ENCODE measurements around the gene ARFGAP1. TPM values are rescaled to one million over a fixed set of nuclear protein-coding genes. Genes with fewer than 3 reads are reported as not detected.

The ARFGAP1 gene
- total RNA-seq, 1 donor from 2014 or later = 66.2 TPM

DNA sequence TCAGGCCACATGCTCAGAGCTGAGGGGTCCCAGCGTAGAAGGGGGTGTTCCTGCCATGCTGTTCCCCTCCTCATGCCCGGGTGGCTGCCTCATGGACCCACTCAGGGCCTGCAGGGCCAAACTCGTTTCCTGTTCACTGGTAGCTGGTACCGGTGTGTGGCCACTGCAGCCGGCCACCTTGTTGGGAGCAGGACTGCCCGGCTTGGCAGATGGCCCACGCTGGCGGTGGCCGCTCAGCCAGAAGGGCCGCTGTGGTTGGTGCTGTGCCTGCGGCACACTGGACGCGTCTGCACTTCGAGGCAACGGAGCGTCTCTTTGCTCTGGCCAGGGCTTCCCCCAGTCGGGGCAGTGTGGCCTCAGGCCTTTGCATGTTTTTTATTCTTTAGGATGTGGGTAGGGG lies 10.3 kb downstream of the ARFGAP1 start:
- Histone ChIP-seq H3K9me3 (no peaks in the 10 kb centered on the region), H3K4me1 (no peaks in the 10 kb centered on the region), H3K27ac (no peak overlapping the region), H3K4me3 (no peak overlapping the region), H3K27me3 (ENCODE audit: low read depth) (no peaks in the 10 kb centered on the region), H3K36me3 (peaks cover 100% of the 10 kb centered on the region)
- no peak for ATAC-seq
- intact Hi-C loops (cut with DNase I) = no loop called here
- DNase-seq = no peak
- TF ChIP-seq, protein P1, sequence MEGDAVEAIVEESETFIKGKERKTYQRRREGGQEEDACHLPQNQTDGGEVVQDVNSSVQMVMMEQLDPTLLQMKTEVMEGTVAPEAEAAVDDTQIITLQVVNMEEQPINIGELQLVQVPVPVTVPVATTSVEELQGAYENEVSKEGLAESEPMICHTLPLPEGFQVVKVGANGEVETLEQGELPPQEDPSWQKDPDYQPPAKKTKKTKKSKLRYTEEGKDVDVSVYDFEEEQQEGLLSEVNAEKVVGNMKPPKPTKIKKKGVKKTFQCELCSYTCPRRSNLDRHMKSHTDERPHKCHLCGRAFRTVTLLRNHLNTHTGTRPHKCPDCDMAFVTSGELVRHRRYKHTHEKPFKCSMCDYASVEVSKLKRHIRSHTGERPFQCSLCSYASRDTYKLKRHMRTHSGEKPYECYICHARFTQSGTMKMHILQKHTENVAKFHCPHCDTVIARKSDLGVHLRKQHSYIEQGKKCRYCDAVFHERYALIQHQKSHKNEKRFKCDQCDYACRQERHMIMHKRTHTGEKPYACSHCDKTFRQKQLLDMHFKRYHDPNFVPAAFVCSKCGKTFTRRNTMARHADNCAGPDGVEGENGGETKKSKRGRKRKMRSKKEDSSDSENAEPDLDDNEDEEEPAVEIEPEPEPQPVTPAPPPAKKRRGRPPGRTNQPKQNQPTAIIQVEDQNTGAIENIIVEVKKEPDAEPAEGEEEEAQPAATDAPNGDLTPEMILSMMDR (IDR thresholded peaks at IDR 0.05) = no peak

DNA sequence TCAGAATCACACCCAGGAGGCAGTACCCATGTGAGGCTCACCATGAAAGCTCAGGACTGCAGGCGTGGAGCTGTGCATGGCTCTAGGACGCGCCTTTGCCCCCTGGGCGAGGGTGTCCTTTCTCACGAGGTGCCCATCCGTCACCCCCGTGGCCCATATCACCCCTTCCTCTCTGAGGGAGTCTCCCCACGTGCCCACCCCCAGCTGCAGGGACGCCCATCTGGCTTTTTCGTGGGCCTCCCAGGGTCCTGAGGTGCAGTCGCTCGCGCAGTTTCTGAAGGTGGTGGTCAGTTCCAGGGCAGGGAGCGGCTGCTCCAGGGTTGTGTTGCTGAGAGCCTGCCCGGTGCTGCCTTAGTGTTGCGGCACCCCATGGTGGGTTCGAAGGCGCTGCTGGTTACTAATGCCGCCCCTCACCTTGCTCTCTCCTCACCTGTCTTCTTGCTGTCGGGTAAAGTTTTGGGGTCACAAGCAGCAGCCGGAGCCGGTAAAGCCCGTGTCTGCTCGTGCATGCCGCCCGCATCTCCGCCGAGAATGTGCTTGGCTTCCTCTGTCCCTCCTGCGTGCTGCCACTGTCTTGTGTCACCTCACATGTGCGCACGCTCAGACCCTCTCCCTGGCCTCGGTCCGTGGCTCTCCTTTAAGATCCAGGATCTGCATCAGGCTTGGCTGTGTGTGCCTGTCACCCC lies 10.9 kb downstream of the ARFGAP1 start:
- Histone ChIP-seq H3K4me3 (no peak overlapping the region), H3K9me3 (no peaks in the 10 kb centered on the region), H3K4me1 (no peaks in the 10 kb centered on the region), H3K36me3 (peaks cover 100% of the 10 kb centered on the region), H3K27ac (no peak overlapping the region), H3K27me3 (ENCODE audit: low read depth) (no peaks in the 10 kb centered on the region)
- ATAC-seq = no peak
- TF ChIP-seq, protein P1 (IDR thresholded peaks at IDR 0.05) = no peak
- intact Hi-C loops (cut with DNase I) = no loop called here
- no peak for DNase-seq

DNA sequence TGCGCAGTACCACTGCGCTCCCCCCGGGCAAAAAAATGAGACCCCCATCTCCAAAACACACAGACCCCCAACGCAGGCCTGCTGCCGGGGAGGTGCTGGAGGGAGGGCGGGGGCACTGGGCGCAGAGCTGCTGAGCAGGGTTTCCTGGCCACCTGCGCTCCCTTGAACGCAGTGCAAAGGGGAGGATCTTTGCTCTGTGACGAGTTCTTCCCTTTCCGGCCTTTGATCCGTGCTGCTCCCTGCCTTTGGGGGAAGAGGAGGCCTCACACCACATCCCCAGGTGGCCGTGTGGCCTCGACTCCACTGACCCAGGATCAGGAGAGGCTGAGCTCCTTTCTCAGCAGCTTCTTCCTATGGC lies 11.4 kb downstream of the ARFGAP1 start:
- Histone ChIP-seq H3K4me1 (no peaks in the 10 kb centered on the region), H3K9me3 (no peaks in the 10 kb centered on the region), H3K4me3 (no peak overlapping the region), H3K27ac (no peak overlapping the region), H3K27me3 (ENCODE audit: low read depth) (no peaks in the 10 kb centered on the region), H3K36me3 (peaks cover 100% of the 10 kb centered on the region)
- intact Hi-C loops (cut with DNase I) = no loop called here
- no peak for ATAC-seq
- TF ChIP-seq, protein P1 (IDR thresholded peaks at IDR 0.05) = no peak
- no peak for DNase-seq

DNA sequence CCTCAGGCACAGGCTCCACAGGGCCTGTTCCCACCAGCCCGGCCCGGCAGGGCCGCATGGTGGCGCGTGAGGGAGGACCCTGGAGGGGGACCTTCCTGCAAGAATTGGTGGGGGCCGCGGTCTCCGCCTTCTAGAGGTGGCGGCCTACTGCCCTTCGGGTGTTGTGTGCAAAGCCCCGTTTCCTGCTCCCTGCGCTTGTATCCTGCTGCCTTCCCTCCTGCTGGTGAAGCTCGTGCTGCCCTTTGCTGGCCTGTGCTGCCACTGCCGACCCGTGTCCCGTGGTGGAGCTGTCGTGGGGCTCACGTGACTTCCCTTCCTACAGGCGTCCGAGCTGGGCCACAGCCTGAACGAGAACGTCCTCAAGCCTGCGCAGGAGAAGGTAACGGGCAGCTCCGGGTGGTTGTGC lies 11.9 kb downstream of the ARFGAP1 start:
- intact Hi-C loops (cut with DNase I) = no loop called here
- Histone ChIP-seq H3K4me3 (no peak overlapping the region), H3K27ac (no peak overlapping the region), H3K36me3 (peaks cover 98% of the 10 kb centered on the region), H3K9me3 (no peaks in the 10 kb centered on the region), H3K27me3 (ENCODE audit: low read depth) (no peaks in the 10 kb centered on the region), H3K4me1 (no peaks in the 10 kb centered on the region)
- TF ChIP-seq, protein P1 (IDR thresholded peaks at IDR 0.05) = no peak
- DNase-seq = no peak
- no peak for ATAC-seq

DNA sequence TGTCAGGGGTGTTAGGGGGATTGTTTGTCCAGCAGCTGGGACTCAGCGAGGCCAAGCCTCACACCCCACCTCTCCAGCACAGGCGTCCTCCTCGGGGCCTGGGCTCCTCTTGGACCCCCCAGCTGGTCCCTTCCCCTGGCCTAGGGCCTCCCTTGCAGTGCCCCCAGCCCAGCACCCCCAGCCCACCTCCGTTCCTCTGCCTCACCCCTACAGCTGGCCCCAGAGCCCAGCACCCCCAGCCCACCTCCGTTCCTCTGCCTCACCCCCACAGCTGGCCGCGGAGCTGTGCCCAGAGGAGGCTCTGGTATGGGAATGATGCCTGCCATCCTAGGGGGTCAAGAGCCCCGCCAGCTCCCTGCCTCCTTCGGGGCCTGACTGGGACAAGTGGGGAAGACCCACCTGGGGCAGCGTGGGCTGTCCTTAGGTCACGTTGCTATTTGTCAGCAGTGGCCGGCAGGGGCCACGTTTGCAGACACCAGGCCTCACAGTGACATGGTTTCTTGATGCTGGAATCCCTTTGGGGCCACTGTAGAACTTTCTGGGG lies 12.4 kb downstream of the ARFGAP1 start:
- ATAC-seq = no peak
- no peaks in the 10 kb centered on the region for H3K4me1 ChIP-seq
- H3K4me3 ChIP-seq = no peak overlapping the region
- H3K27ac ChIP-seq = no peak overlapping the region
- intact Hi-C loops (cut with DNase I) = no loop called here
- H3K36me3 ChIP-seq = peaks cover 93% of the 10 kb centered on the region
- no peak for DNase-seq
- no peaks in the 10 kb centered on the region for H3K27me3 ChIP-seq (ENCODE audit: low read depth)
- TF ChIP-seq, protein P1 (IDR thresholded peaks at IDR 0.05) = no peak
- H3K9me3 ChIP-seq = no peaks in the 10 kb centered on the region

Measured in lower lobe of right lung (tissue), 2 donors.